ENCODE data around the gene ZNRF3. TPM values are rescaled to one million over a fixed set of nuclear protein-coding genes. Genes with fewer than 3 reads are reported as not detected.
"Not testable (repeated sequence)": the region's sequence is repeated elsewhere in the genome, so short reads cannot be mapped to it uniquely, and the experiment has no call there.

Gene ZNRF3
- total RNA-seq, 1 donor from 2014 or later: 3.3 TPM

- DNase-seq (ENCODE audit: low read depth, low spot score): not testable (repeated sequence)
Measured at GRCh38 chr22:29005754-29006153, 122.4 kb downstream of the ZNRF3 start.

- no peak for DNase-seq (ENCODE audit: low read depth, low spot score)
Measured at GRCh38 chr22:29006346-29006745, 123.0 kb downstream of the ZNRF3 start.

- DNase-seq (ENCODE audit: low read depth, low spot score): no peak
Measured at GRCh38 chr22:29009148-29009547, 125.8 kb downstream of the ZNRF3 start.

- no peak for DNase-seq (ENCODE audit: low read depth, low spot score)
Measured at GRCh38 chr22:29011240-29012100, 128.1 kb downstream of the ZNRF3 start.

- no peak for DNase-seq (ENCODE audit: low read depth, low spot score)
Measured at GRCh38 chr22:29012101-29012433, 128.7 kb downstream of the ZNRF3 start.

GRCh38 chr22:29012952-29013351 lies 129.6 kb downstream of the ZNRF3 start:
- DNase-seq (ENCODE audit: low read depth, low spot score): no peak

GRCh38 chr22:29014293-29014692 lies 130.9 kb downstream of the ZNRF3 start:
- DNase-seq (ENCODE audit: low read depth, low spot score): no peak

- no peak for DNase-seq (ENCODE audit: low read depth, low spot score)
Measured at GRCh38 chr22:29014773-29015172, 131.4 kb downstream of the ZNRF3 start.

- DNase-seq (ENCODE audit: low read depth, low spot score): no peak
Measured at GRCh38 chr22:29016067-29016938, 132.9 kb downstream of the ZNRF3 start.

GRCh38 chr22:29018293-29019189 lies 135.2 kb downstream of the ZNRF3 start:
- DNase-seq (ENCODE audit: low read depth, low spot score): no peak

- no peak for DNase-seq (ENCODE audit: low read depth, low spot score)
Measured at GRCh38 chr22:29022101-29022817, 138.9 kb downstream of the ZNRF3 start.

GRCh38 chr22:29023172-29023796 lies 139.9 kb downstream of the ZNRF3 start:
- no peak for DNase-seq (ENCODE audit: low read depth, low spot score)

- DNase-seq (ENCODE audit: low read depth, low spot score): no peak
Measured at GRCh38 chr22:29026579-29026978, 143.2 kb downstream of the ZNRF3 start.

GRCh38 chr22:29028468-29028867 lies 145.1 kb downstream of the ZNRF3 start:
- DNase-seq (ENCODE audit: low read depth, low spot score): no peak

- no peak for DNase-seq (ENCODE audit: low read depth, low spot score)
Measured at GRCh38 chr22:29029202-29030000, 146.0 kb downstream of the ZNRF3 start.

GRCh38 chr22:29030016-29030617 lies 146.7 kb downstream of the ZNRF3 start:
- DNase-seq (ENCODE audit: low read depth, low spot score): no peak

- DNase-seq (ENCODE audit: low read depth, low spot score): peak; percentile 45
Measured at GRCh38 chr22:29030618-29031226, 147.3 kb downstream of the ZNRF3 start.

GRCh38 chr22:29031227-29032011 lies 148.0 kb downstream of the ZNRF3 start:
- peak; percentile 92 for DNase-seq (ENCODE audit: low read depth, low spot score)

Data from pulmonary artery endothelial cell (primary cell).